ENCODE data around the gene CCDC142. TPM values are rescaled to one million over a fixed set of nuclear protein-coding genes. Genes with fewer than 3 reads are reported as not detected.

CCDC142 gene
- total and polyA plus RNA-seq, 10 of the 15 experiments (the other 5 are each of a cell fraction or from before 2014, with no cell fraction given), result 0.93 to 16.9 (median 9.0) TPM

GRCh38 chr2:74530239-74531187 lies 47.7 kb upstream of the CCDC142 start:
- peak overlapping the region; percentile 94 for H3K4me3 ChIP-seq
- peak; percentile 83 for FAIRE-seq
- no TSS peak for BruUV-seq (replicated peaks)
- 0 out of 2 replicates have a peak, but pooled peaks have one; percentile 50 for TF ChIP-seq ATF7 (IDR thresholded peaks at IDR 0.05; ENCODE audit: low read depth)
- TF ChIP-seq BACH1 (IDR thresholded peaks at IDR 0.05; ENCODE audit: borderline replicate concordance), result no peak
- peak; percentile 89 for TF ChIP-seq NBN (IDR thresholded peaks at IDR 0.05)
- no peak for TF ChIP-seq SRF (IDR thresholded peaks at IDR 0.05; ENCODE audit: low read depth in 2 of 2, low read length in 2 of 2)
- TF ChIP-seq PRDM15 (CRISPR knock-in tag; IDR thresholded peaks at IDR 0.05), result no peak
- no peak for TF ChIP-seq ZNF217 (IDR thresholded peaks at IDR 0.05)
- peak; percentile 71; the same call in 1 of the 2 replicates for TF ChIP-seq POLR2AphosphoS2 (IDR thresholded peaks at IDR 0.05; ENCODE audit: low read depth, low read length)
- TF ChIP-seq NFXL1 (IDR thresholded peaks at IDR 0.05; ENCODE audit: borderline replicate concordance), result no peak
- no peak for TF ChIP-seq ZBTB4 (CRISPR knock-in tag; IDR thresholded peaks at IDR 0.05)
- TF ChIP-seq TBL1XR1 (IDR thresholded peaks at IDR 0.05; ENCODE audit: low read depth, low read length), result no peak
- no peak for TF ChIP-seq RAD21 (IDR thresholded peaks at IDR 0.05; ENCODE audit: insufficient read depth, low read depth, low read length)
- TF ChIP-seq ZNF24 (IDR thresholded peaks at IDR 0.05), result no peak
- peak; percentile 8; the same call in 1 of the 2 replicates for TF ChIP-seq PKNOX1 (IDR thresholded peaks at IDR 0.05)

More at GRCh38 chr2:74530239-74531187, 47.7 kb upstream of the CCDC142 start:
- DNase-seq (ENCODE audit: low read depth, low spot score) (peak; percentile 74), ATAC-seq (peak; percentile 60)
- Histone ChIP-seq H2AFZ (ENCODE audit: control insufficient read depth, low read depth, low read length) (peak overlapping the region; percentile 80), H3K4me2 (ENCODE audit: control insufficient read depth, insufficient read depth) (peak overlapping the region; percentile 95), H3K9me3 (replicated peaks; ENCODE audit: control insufficient read depth, insufficient read depth, low read length) (no peaks in the 10 kb centered on the region), H4K20me1 (ENCODE audit: control insufficient read depth, insufficient read depth) (no peaks in the 10 kb centered on the region), H3K79me2 (ENCODE audit: control insufficient read depth, insufficient read depth, low read length) (peaks cover 50% of the 10 kb centered on the region), H3K36me3 (ENCODE audit: control insufficient read depth in 2 of 2, insufficient read depth in 2 of 2, low read length in 1 of 2) (peaks cover 17 to 43% of the 10 kb centered on the region in 2 experiments), H3K9ac (ENCODE audit: control insufficient read depth, insufficient read depth, low read length) (peak overlapping the region; percentile 92), H3K27ac (ENCODE audit: control insufficient read depth, insufficient read depth) (peak overlapping the region; percentile 96), H3K4me1 (ENCODE audit: control insufficient read depth, insufficient read depth, low read length) (peaks cover 33% of the 10 kb centered on the region), H3K27me3 (replicated peaks in 1 of 2; ENCODE audit: control insufficient read depth in 2 of 2, insufficient read depth in 2 of 2, low read length in 1 of 2) (no peaks in the 10 kb centered on the region)
- RAD21 ChIA-PET (ENCODE audit: unreplicated experiment), result interaction anchor here (0.7 to 7.5 kb wide), 22 partner anchors 9 to 195 kb away, joined by 3 to 158 read pairs (median 6); partner anchors contain the start of genes C2orf81, CCDC142, LOXL3 and PCGF1
- CTCF ChIA-PET, result interaction anchor here (0.7 to 10.4 kb wide), 20 partner anchors 16 to 280 kb away, joined by 3 to 226 read pairs (median 6); partner anchors contain the start of genes CCDC142, PCGF1, TTC31 and WBP1
- SMC1A ChIA-PET (ENCODE audit: uncharacterized antibody, unreplicated experiment), result interaction anchor here (0.6 to 9.9 kb wide), 24 partner anchors 9 to 605 kb away, joined by 3 to 208 read pairs (median 10); partner anchors contain the start of genes CCDC142, INO80B, PCGF1 and TTC31
- POLR2A ChIA-PET, result interaction anchor here (0.6 to 5.4 kb wide), 25 partner anchors 8 to 352 kb away, joined by 3 to 66 read pairs (median 4); partner anchors contain the start of genes CCDC142, INO80B, MOB1A and PCGF1
- WGBS (ENCODE audit: insufficient coverage, insufficient replicate concordance, low lambda C conversion rate, missing lambda C conversion rate), result under 1% methylated on average over 50 of the region's 54 CpGs
- intact Hi-C loops (cut with micrococcal nuclease; ENCODE audit: unreplicated experiment) (loop anchor here (1.0 kb wide), 1 partner anchor 24 kb away; the partner anchor contains the start of gene DOK1), in situ Hi-C loops (cut with MboI) (no loop called here)

Data from GM12878 (cell line).